ENCODE measurements around the gene NCAM1.

NCAM1 gene

GRCh38 chr11:113317339-113317738 lies 356.1 kb downstream of the NCAM1 start:
- no peak for FAIRE-seq

GRCh38 chr11:113319085-113319484 lies 357.9 kb downstream of the NCAM1 start:
- no peak for FAIRE-seq

- FAIRE-seq: no peak
Measured at GRCh38 chr11:113322158-113322557, 360.9 kb downstream of the NCAM1 start.

- FAIRE-seq: no peak
Measured at GRCh38 chr11:113324250-113324649, 363.0 kb downstream of the NCAM1 start.
